ENCODE measurements around the gene DLD. TPM values are rescaled to one million over a fixed set of nuclear protein-coding genes. Genes with fewer than 3 reads are reported as not detected.
"Not testable (repeated sequence)": the region's sequence is repeated elsewhere in the genome, so short reads cannot be mapped to it uniquely, and the experiment has no call there.

DLD gene
- total and polyA plus RNA-seq, 2 of the 13 experiments (the other 11 are each of a cell fraction or from before 2014, with no cell fraction given): 56.8 to 95.2 TPM

DNA sequence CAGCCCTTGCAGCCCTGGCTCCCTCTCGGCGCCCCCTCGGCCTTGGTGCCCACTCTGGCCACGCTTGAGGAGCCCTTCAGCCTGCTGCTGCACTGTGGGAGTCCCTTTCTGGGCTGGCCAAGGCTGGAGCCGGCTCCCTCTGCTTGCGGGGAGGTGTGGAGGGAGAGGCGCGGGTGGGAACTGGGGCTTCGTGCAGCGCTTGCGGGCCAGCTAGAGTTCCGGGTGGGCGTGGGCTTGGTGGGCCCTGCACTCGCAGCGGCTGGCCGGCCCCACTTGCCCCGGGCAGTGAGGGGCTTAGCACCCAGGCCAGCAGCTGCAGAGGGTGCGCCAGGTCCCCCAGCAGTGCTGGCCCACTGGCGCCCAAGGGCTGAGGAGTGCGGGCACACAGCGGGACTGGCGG lies 3.2 kb upstream of the DLD start:
- POLR2A ChIA-PET; intact Hi-C loops (cut with micrococcal nuclease; ENCODE audit: unreplicated experiment); H3K36me3 ChIP-seq (replicated peaks in 1 of 2; ENCODE audit: control insufficient read depth in 1 of 2, insufficient read depth in 2 of 2, low read length in 2 of 2); H3K9ac ChIP-seq (ENCODE audit: insufficient read depth, low read depth, low read length); H3K27me3 ChIP-seq (ENCODE audit: control insufficient read depth in 1 of 2, insufficient read depth in 2 of 2, low read length in 2 of 2); H3K27ac ChIP-seq (ENCODE audit: extremely low read length, insufficient read depth, low read length); CTCF ChIA-PET (ENCODE audit: low intra/inter-chr PET ratio, low total read pairs); DNase-seq (ENCODE audit: low spot score); H3K4me2 ChIP-seq (ENCODE audit: low read depth, low read length); FAIRE-seq; H2AFZ ChIP-seq (ENCODE audit: low read length); H4K20me1 ChIP-seq (ENCODE audit: insufficient read depth, low read length); ATAC-seq; BruUV-seq (replicated peaks); H3K9me3 ChIP-seq (ENCODE audit: low read length); H3K4me3 ChIP-seq (replicated peaks in 1 of 3; ENCODE audit: insufficient read depth in 1 of 3, low read depth in 2 of 3, low read length in 3 of 3): not testable (repeated sequence)
- WGBS (ENCODE audit: low lambda C conversion rate): 75% methylated on average over 2 of the region's 22 CpGs
- in situ Hi-C loops (cut with HindIII; ENCODE audit: extremely low pct_ligation_motif_present, low pct_unique_long_range_greater_than_20kb): loop anchor here (25.0 kb wide), 1 partner anchor 676 kb away; no protein-coding TSS in a partner anchor
- peaks cover 23% of the 10 kb centered on the region for H3K4me1 ChIP-seq (ENCODE audit: insufficient read depth, low read length)
- H3K79me2 ChIP-seq (ENCODE audit: insufficient read depth, low read length): peaks cover 13% of the 10 kb centered on the region

DNA sequence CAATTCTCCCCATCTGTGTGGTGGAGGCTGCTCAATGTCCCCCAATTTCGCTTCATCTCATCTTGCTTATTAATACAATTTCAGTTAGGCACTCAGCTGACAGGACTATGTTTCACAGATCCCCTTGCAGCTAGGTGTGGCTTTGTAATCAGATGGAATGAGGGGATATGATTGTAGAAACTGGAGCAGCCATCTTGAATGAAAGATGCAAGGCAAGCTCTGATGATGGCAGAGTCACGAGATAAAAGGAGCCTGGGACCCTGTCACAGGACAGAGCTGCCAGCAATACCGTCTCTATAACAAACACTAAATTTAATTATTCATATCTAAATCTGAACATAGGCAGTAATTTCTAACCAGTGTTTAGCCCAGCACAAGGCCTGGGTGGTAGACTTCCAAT lies 991 bp upstream of the DLD start:
- CTCF ChIA-PET (ENCODE audit: low intra/inter-chr PET ratio, low total read pairs): no interaction called here
- intact Hi-C loops (cut with micrococcal nuclease; ENCODE audit: unreplicated experiment): loop anchor here (5.0 kb wide), 2 partner anchors 77 to 127 kb away; no protein-coding TSS in a partner anchor

More for the DNA sequence above, 991 bp upstream of the DLD start:
- Histone ChIP-seq H3K9me3 (ENCODE audit: low read length) (no peaks in the 10 kb centered on the region), H3K36me3 (replicated peaks in 1 of 2; ENCODE audit: control insufficient read depth in 1 of 2, insufficient read depth in 2 of 2, low read length in 2 of 2) (peaks cover 0 to 6% of the 10 kb centered on the region in 2 experiments; a peak in 3 of 5 replicates), H2AFZ (ENCODE audit: low read length) (peak overlapping the region; percentile 94), H3K27ac (ENCODE audit: extremely low read length, insufficient read depth, low read length) (no peak overlapping the region), H3K4me2 (ENCODE audit: low read depth, low read length) (peak overlapping the region; percentile 98), H3K9ac (ENCODE audit: insufficient read depth, low read depth, low read length) (peak overlapping the region; percentile 91; the same call in 1 of the 2 replicates), H3K27me3 (ENCODE audit: control insufficient read depth in 1 of 2, insufficient read depth in 2 of 2, low read length in 2 of 2) (no peaks in the 10 kb centered on the region; a peak in 1 of 5 replicates), H3K4me1 (ENCODE audit: insufficient read depth, low read length) (peaks cover 33% of the 10 kb centered on the region), H4K20me1 (ENCODE audit: insufficient read depth, low read length) (peaks cover 9% of the 10 kb centered on the region; the same call in 1 of the 2 replicates), H3K4me3 (replicated peaks in 1 of 3; ENCODE audit: insufficient read depth in 1 of 3, low read depth in 2 of 3, low read length in 3 of 3) (peak overlapping the region in 1 of 3 experiments; percentile 73; a peak in 2 of 6 replicates), H3K79me2 (ENCODE audit: insufficient read depth, low read length) (peaks cover 21% of the 10 kb centered on the region)
- ATAC-seq (no peak), DNase-seq (ENCODE audit: low spot score) (no peak), FAIRE-seq (no peak)
- no TSS peak for BruUV-seq (replicated peaks)
- 21% methylated on average over 3 of the region's 3 CpGs for WGBS (ENCODE audit: low lambda C conversion rate)
- POLR2A ChIA-PET: interaction anchor here (2.0 kb wide), 1 partner anchor 147 kb away, joined by 8 read pairs; no protein-coding TSS in a partner anchor
- in situ Hi-C loops (cut with HindIII; ENCODE audit: extremely low pct_ligation_motif_present, low pct_unique_long_range_greater_than_20kb): loop anchor here (25.0 kb wide), 1 partner anchor 678 kb away; no protein-coding TSS in a partner anchor
- TF ChIP-seq YY1 (IDR thresholded peaks at IDR 0.05; ENCODE audit: insufficient read depth, insufficient replicate concordance, low read depth, low read length) (peak; percentile 17), CCAR2 (optimal IDR thresholded peaks at IDR 0.05; ENCODE audit: low read depth, low read length) (no peak), HNRNPK (IDR thresholded peaks at IDR 0.05; ENCODE audit: low read depth, low read length, poor library complexity, severe bottlenecking) (no peak)
- TF ChIP-seq, protein P1, sequence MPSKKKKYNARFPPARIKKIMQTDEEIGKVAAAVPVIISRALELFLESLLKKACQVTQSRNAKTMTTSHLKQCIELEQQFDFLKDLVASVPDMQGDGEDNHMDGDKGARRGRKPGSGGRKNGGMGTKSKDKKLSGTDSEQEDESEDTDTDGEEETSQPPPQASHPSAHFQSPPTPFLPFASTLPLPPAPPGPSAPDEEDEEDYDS (CRISPR knock-in tag; IDR thresholded peaks at IDR 0.05): no peak

Measured in HepG2 (cell line).